RWPE2 (cell line): Measurements from ENCODE around the gene AIF1L.

Experiments used
- ATAC-seq: fragments of 200-7000 bp; cut with Tn5 transposase; 3 replicates; pipeline ENCODE4 v1.9.1; 2021; ENCODE audit warnings: low read depth
- DNase-seq: peaks from one replicate; pipeline ENCODE4 v3.0.0-alpha.2; 2020; ENCODE audit warnings: low spot score
- H3K27ac ChIP-seq: fragments of 450-650 bp; 2 replicates; pipeline ENCODE4 v1.5.1; 2017; ENCODE audit warnings: mild to moderate bottlenecking; ENCODE audit not compliant: poor library complexity, severe bottlenecking
- H3K27me3 ChIP-seq: fragments of 250-450 bp; sonication (Bioruptor Pico); 2 replicates; pipeline ENCODE4 v1.5.1; 2021; ENCODE audit warnings: mild to moderate bottlenecking, moderate library complexity; ENCODE audit not compliant: insufficient read depth, poor library complexity, severe bottlenecking
- H3K36me3 ChIP-seq: fragments of 250-450 bp; sonication (Bioruptor Pico); 2 replicates; pipeline ENCODE4 v1.5.1; 2020; ENCODE audit warnings: low read depth, mild to moderate bottlenecking, moderate library complexity
- H3K4me1 ChIP-seq: fragments of 250-450 bp; sonication (Bioruptor Pico); 2 replicates; pipeline ENCODE4 v1.5.1; 2021; ENCODE audit warnings: mild to moderate bottlenecking, moderate library complexity; ENCODE audit not compliant: insufficient read depth, poor library complexity, severe bottlenecking
- H3K4me3 ChIP-seq: fragments of 250-450 bp; sonication (Bioruptor Pico); 2 replicates; pipeline ENCODE4 v1.5.1; 2021; ENCODE audit warnings: mild to moderate bottlenecking, moderate library complexity; ENCODE audit not compliant: severe bottlenecking
- H3K9me3 ChIP-seq: fragments of 250-450 bp; sonication (Bioruptor Pico); 2 replicates; pipeline ENCODE4 v1.5.1; 2021; ENCODE audit warnings: mild to moderate bottlenecking, moderate library complexity; ENCODE audit not compliant: severe bottlenecking
- TF ChIP-seq, protein P1 (sequence below): fragments of 450-650 bp; IDR thresholded peaks from one replicate; pipeline ENCODE4 v1.5.1; 2017; ENCODE audit warnings: mild to moderate bottlenecking, moderate library complexity; ENCODE audit not compliant: poor library complexity, severe bottlenecking

The AIF1L gene

DNA sequence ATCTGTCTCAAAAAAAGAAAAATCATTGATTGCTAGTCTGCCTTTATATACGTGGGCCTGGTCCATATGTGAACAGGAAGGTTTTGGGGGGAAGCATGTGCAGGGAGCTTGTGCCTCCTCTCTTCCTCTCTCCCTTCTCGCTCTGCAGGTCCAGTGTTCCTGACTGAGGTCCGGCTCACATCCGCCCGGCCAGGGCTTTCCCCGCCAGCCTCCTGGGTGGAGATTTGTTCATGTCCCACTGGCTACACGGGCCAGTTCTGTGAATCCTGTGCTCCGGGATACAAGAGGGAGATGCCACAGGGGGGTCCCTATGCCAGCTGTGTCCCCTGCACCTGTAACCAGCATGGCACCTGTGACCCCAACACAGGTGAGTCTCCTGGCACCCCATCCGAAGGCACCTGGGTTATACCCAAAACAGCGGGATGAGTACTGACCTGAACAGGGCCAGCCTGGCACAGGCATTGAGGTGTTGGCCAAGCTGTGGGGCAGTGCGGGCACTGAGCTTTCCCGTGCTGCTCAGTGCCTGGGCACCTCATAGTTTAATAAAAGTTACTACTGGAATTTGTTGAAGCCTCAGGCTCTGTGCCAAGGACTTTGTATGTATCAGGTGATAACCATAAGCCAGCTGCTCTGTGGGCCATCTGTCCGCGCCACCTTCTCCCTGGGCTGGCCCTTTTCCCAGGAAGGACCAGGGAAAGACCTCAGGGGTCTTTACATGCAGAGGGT, 39.4 kb upstream of the AIF1L start:
- no peaks in the 10 kb centered on the region for H3K36me3 ChIP-seq
- H3K4me3 ChIP-seq = no peak overlapping the region
- no peaks in the 10 kb centered on the region for H3K27me3 ChIP-seq
- no peaks in the 10 kb centered on the region for H3K4me1 ChIP-seq
- no peak for ATAC-seq
- TF ChIP-seq, protein P1, sequence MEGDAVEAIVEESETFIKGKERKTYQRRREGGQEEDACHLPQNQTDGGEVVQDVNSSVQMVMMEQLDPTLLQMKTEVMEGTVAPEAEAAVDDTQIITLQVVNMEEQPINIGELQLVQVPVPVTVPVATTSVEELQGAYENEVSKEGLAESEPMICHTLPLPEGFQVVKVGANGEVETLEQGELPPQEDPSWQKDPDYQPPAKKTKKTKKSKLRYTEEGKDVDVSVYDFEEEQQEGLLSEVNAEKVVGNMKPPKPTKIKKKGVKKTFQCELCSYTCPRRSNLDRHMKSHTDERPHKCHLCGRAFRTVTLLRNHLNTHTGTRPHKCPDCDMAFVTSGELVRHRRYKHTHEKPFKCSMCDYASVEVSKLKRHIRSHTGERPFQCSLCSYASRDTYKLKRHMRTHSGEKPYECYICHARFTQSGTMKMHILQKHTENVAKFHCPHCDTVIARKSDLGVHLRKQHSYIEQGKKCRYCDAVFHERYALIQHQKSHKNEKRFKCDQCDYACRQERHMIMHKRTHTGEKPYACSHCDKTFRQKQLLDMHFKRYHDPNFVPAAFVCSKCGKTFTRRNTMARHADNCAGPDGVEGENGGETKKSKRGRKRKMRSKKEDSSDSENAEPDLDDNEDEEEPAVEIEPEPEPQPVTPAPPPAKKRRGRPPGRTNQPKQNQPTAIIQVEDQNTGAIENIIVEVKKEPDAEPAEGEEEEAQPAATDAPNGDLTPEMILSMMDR = no peak
- no peak overlapping the region for H3K27ac ChIP-seq
- no peak for DNase-seq
- H3K9me3 ChIP-seq = peaks cover 17% of the 10 kb centered on the region

DNA sequence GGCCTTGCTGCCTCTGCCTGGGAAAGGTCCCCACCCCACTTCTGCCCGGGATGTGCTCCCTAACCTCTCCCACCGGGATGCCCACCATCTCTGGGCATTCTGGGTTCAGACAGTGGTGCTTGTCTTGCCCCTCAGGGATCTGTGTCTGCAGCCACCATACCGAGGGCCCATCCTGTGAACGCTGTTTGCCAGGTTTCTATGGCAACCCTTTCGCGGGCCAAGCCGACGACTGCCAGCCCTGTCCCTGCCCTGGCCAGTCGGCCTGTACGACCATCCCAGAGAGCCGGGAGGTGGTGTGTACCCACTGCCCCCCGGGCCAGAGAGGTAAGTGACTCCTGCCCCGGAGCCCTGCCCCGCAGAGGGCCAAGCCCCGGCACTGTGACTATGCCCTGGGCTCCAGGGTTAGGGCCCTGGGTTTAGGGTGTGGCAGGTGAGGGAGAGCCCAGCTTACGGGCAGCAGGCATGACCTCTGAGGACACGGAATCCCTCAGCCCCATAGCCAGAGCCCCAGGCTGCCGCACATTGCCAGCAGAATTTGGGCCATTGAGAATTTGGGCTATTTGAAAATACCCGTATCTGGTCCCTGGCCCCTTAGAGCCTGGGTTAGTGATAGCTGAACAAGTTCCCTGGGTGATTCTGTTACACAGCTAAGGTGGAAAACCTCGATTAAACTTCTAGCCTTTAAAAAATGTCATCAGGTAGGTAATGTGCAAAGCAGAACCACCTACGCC, 35.3 kb upstream of the AIF1L start:
- Histone ChIP-seq H3K27me3 (no peaks in the 10 kb centered on the region), H3K4me3 (no peak overlapping the region), H3K27ac (no peak overlapping the region), H3K4me1 (no peaks in the 10 kb centered on the region), H3K9me3 (peaks cover 17% of the 10 kb centered on the region), H3K36me3 (no peaks in the 10 kb centered on the region)
- ATAC-seq (no peak), DNase-seq (no peak)
- TF ChIP-seq, protein P1 = no peak

DNA sequence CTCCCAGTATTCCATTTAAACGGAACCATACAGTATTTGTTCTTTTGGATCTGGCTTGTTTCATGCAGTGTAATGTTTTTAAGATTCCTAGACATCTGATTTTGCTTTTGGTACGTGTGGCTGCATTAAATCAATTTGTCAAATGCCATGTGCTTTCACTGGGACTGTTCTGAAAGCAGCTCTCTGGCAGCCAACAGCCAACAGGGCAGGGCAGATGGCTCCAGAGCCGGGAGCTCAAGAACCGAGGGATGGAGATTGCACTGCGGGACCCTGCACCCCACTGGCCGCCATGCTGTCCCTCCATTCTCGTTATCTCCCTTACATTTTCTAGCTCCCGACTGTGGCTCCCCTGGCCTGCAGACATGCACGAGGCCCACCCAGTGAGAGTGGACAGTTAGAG, 33.4 kb upstream of the AIF1L start:
- Histone ChIP-seq H3K9me3 (peaks cover 9% of the 10 kb centered on the region), H3K27ac (no peak overlapping the region), H3K4me1 (no peaks in the 10 kb centered on the region), H3K4me3 (no peak overlapping the region), H3K27me3 (no peaks in the 10 kb centered on the region), H3K36me3 (no peaks in the 10 kb centered on the region)
- DNase-seq (no peak), ATAC-seq (no peak)
- TF ChIP-seq, protein P1 = no peak

DNA sequence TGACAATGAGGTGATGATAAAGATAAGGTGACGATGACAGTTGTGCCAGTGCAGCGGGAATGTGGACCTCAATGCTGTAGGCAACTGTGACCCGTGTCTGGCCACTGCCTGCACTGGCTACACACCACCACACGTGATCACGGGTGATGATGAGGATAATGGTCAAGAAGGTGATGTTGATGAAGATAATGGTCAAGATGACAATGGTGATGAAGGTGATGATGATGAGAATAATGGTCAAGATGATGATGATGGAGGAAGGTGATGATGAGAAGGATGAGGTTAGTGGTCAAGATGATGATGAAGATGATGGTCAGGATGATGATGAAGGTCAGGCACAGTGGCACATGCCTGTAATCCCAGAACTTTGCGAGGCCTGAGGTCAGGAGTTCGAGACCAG, 30.7 kb upstream of the AIF1L start:
- ATAC-seq (no peak), DNase-seq (no peak)
- Histone ChIP-seq H3K27ac (no peak overlapping the region), H3K27me3 (no peaks in the 10 kb centered on the region), H3K4me1 (no peaks in the 10 kb centered on the region), H3K9me3 (peaks cover 8% of the 10 kb centered on the region), H3K36me3 (no peaks in the 10 kb centered on the region), H3K4me3 (no peak overlapping the region)
- TF ChIP-seq, protein P1 = no peak

DNA sequence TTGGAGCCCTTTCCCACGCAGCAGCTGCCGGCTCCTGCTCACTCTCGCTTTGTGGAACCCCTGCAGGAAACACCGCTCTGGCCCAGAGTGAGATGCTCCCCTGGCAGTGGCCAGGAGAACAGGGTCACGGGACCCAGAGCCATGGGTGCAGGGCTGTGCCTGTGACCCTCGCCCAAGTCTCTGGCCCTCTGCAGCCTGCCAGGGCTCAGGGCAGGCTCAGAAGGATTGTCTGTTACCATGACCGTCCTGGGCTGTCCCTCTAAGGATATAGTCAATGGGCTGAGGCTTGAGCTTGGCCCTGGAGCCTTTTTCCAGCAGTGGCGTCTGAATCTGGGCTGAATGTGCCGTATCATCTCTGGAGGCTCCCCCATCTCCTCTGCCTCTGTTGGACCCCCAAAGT, 28.7 kb upstream of the AIF1L start:
- no peak overlapping the region for H3K27ac ChIP-seq
- no peaks in the 10 kb centered on the region for H3K36me3 ChIP-seq
- peaks cover 8% of the 10 kb centered on the region for H3K9me3 ChIP-seq
- TF ChIP-seq, protein P1 = no peak
- no peaks in the 10 kb centered on the region for H3K27me3 ChIP-seq
- DNase-seq (no peak), ATAC-seq (no peak)
- no peaks in the 10 kb centered on the region for H3K4me1 ChIP-seq
- H3K4me3 ChIP-seq = no peak overlapping the region
